Prostate gland (tissue), 2 donors: ENCODE data around the gene MRPL14. TPM values are rescaled to one million over a fixed set of nuclear protein-coding genes. Genes with fewer than 3 reads are reported as not detected.

Source experiments
- DNase-seq: peaks from one replicate; pipeline ENCODE4 v3.0.0-alpha.2; 2019; ENCODE audit warnings: low spot score
- H3K27ac ChIP-seq, 2 donors: fragments of 200-600 bp; sonication (generic); 2 replicates each; pipeline ENCODE4 v1.5.1; 2017 to 2019
- H3K27me3 ChIP-seq: fragments of 200-600 bp; sonication (generic); replicated peaks from 2 replicates; pipeline ENCODE4 v1.5.1; 2019; ENCODE audit not compliant: insufficient read depth
- H3K36me3 ChIP-seq, 2 donors: fragments of 200-600 bp; sonication (generic); 1 replicate in 1 of 2; 2 replicates in 1 of 2; pipeline versions ENCODE4 v1.5.1 to v1.8.1; 2017 to 2019
- H3K4me1 ChIP-seq: fragments of 200-600 bp; sonication (generic); replicated peaks from 2 replicates; pipeline ENCODE4 v1.5.1; 2019
- H3K4me3 ChIP-seq, 2 donors: fragments of 200-600 bp; sonication (generic); 2 replicates each; pipeline ENCODE4 v1.5.1; 2017 to 2019
- H3K9me3 ChIP-seq: fragments of 200-600 bp; sonication (generic); 2 replicates; pipeline ENCODE4 v1.5.1; 2017
- CTCF ChIP-seq, 4 experiments: fragments of 200-600 bp in 2 of 4; fragments of 450-650 bp in 2 of 4; sonication (generic) in 2 of 4; IDR thresholded peaks; 1 replicate in 3 of 4; 2 replicates in 1 of 4; pipeline ENCODE4 v1.5.1; 2016 to 2019; ENCODE audit warnings: antibody characterized with exemption in 4 of 4, mild to moderate bottlenecking in 2 of 4, moderate library complexity in 2 of 4
- POLR2A ChIP-seq: fragments of 450-650 bp; IDR thresholded peaks from one replicate; pipeline ENCODE4 v1.6.1; 2016; ENCODE audit warnings: antibody characterized with exemption, mild to moderate bottlenecking
- POLR2AphosphoS5 ChIP-seq: sonication (generic); formaldehyde crosslinking; IDR thresholded peaks from one replicate; pipeline ENCODE4 v1.6.1; 2017; ENCODE audit warnings: antibody characterized with exemption
- WGBS: methylation state at CpG from one replicate; pipeline ENCODE4 v1.1.5; 2018; 5-methylcytosine and 5-hydroxymethylcytosine counted together
- intact Hi-C: fragments of 100-400 bp; cut with DNase I; formaldehyde crosslinking; loops from one replicate; pipeline ENCODE4 v1.14.2; 2022
- total RNA-seq, 2 donors: library from RNA; depleted of rRNA; stranded (reverse); fragments of >200 nt; gene quantifications; one replicate each; pipeline ENCODE4 v1.1.0, GENCODE V29; 2016

Gene MRPL14
- total RNA-seq, 2 donors from 2014 or later: 35.7 to 48.1 TPM

GRCh38 chr6:44105993-44106740 lies 21.1 kb downstream of the MRPL14 start:
- no peak for DNase-seq
- H3K4me3 ChIP-seq: no peak overlapping the region
- H3K9me3 ChIP-seq: no peaks in the 10 kb centered on the region
- H3K27ac ChIP-seq: no peak overlapping the region
- no peaks in the 10 kb centered on the region for H3K36me3 ChIP-seq
- intact Hi-C loops: no loop called here
- TF ChIP-seq POLR2A (no peak), CTCF (IDR thresholded peaks at IDR 0.05) (no peak), POLR2AphosphoS5 (peak; percentile 42)
- peaks cover 11% of the 10 kb centered on the region for H3K4me1 ChIP-seq
- H3K27me3 ChIP-seq: no peaks in the 10 kb centered on the region
- WGBS: 71% methylated on average over 3 of the region's 3 CpGs

- no peak overlapping the region for H3K4me3 ChIP-seq
- DNase-seq: no peak
- TF ChIP-seq POLR2A (no peak), CTCF (IDR thresholded peaks at IDR 0.05) (no peak), POLR2AphosphoS5 (no peak)
- H3K36me3 ChIP-seq: no peaks in the 10 kb centered on the region
- 81% methylated on average over 7 of the region's 7 CpGs for WGBS
- H3K27me3 ChIP-seq: no peaks in the 10 kb centered on the region
- peaks cover 11% of the 10 kb centered on the region for H3K4me1 ChIP-seq
- H3K27ac ChIP-seq: no peak overlapping the region
- no peaks in the 10 kb centered on the region for H3K9me3 ChIP-seq
- intact Hi-C loops: no loop called here
These were observed 22.1 kb downstream of the MRPL14 start for GRCh38 chr6:44105146-44105545.

- no peak for DNase-seq
- Histone ChIP-seq H3K4me3 (no peak overlapping the region), H3K36me3 (no peaks in the 10 kb centered on the region), H3K9me3 (no peaks in the 10 kb centered on the region), H3K4me1 (peaks cover 11% of the 10 kb centered on the region), H3K27me3 (no peaks in the 10 kb centered on the region), H3K27ac (no peak overlapping the region)
- TF ChIP-seq CTCF (IDR thresholded peaks at IDR 0.05) (no peak), POLR2AphosphoS5 (peak; percentile 15)
- 81% methylated on average over 3 of the region's 3 CpGs for WGBS
- intact Hi-C loops: no loop called here
These were observed 22.7 kb downstream of the MRPL14 start for GRCh38 chr6:44104481-44105021.

GRCh38 chr6:44102527-44102926 lies 24.7 kb downstream of the MRPL14 start:
- Histone ChIP-seq H3K4me1 (peaks cover 11% of the 10 kb centered on the region), H3K36me3 (no peaks in the 10 kb centered on the region), H3K9me3 (no peaks in the 10 kb centered on the region), H3K27me3 (no peaks in the 10 kb centered on the region), H3K4me3 (no peak overlapping the region), H3K27ac (no peak overlapping the region)
- no peak for DNase-seq
- intact Hi-C loops: no loop called here
- WGBS: 98% methylated on average over 2 of the region's 2 CpGs
- TF ChIP-seq POLR2AphosphoS5: no peak
- no peak for TF ChIP-seq CTCF (IDR thresholded peaks at IDR 0.05)
- TF ChIP-seq POLR2A: no peak

GRCh38 chr6:44101832-44102231 lies 25.4 kb downstream of the MRPL14 start:
- no peak for DNase-seq
- intact Hi-C loops: no loop called here
- no peak overlapping the region for H3K4me3 ChIP-seq
- 91% methylated on average over 4 of the region's 4 CpGs for WGBS
- no peak overlapping the region for H3K27ac ChIP-seq
- H3K36me3 ChIP-seq: no peaks in the 10 kb centered on the region
- TF ChIP-seq POLR2AphosphoS5 (no peak), POLR2A (no peak), CTCF (IDR thresholded peaks at IDR 0.05) (no peak)
- H3K4me1 ChIP-seq: peaks cover 11% of the 10 kb centered on the region
- no peaks in the 10 kb centered on the region for H3K27me3 ChIP-seq
- H3K9me3 ChIP-seq: no peaks in the 10 kb centered on the region
